Cardiac fibroblast (primary cell): Measurements from ENCODE around the gene ABLIM2.

ENCODE experiments used
- DNase-seq, 2 donors: peaks; one replicate each; pipeline versions ENCODE4 v3.0.0 to v3.0.0-alpha.2; 2010; ENCODE audit warnings: low read depth in 2 of 2
- H3K4me3 ChIP-seq, 2 donors: replicated peaks in 1 of 2; 1 replicate in 1 of 2; 2 replicates in 1 of 2; pipeline ENCODE4 v1.5.1; 2011; ENCODE audit warnings: low read depth in 2 of 2, low read length in 2 of 2, mild to moderate bottlenecking in 2 of 2, moderate library complexity in 1 of 2
- TF ChIP-seq, protein P1 (sequence below): IDR thresholded peaks from one replicate; pipeline ENCODE4 v1.5.1; 2011; ENCODE audit warnings: low read depth, mild to moderate bottlenecking, low read length, inconsistent platforms

Gene ABLIM2

DNA sequence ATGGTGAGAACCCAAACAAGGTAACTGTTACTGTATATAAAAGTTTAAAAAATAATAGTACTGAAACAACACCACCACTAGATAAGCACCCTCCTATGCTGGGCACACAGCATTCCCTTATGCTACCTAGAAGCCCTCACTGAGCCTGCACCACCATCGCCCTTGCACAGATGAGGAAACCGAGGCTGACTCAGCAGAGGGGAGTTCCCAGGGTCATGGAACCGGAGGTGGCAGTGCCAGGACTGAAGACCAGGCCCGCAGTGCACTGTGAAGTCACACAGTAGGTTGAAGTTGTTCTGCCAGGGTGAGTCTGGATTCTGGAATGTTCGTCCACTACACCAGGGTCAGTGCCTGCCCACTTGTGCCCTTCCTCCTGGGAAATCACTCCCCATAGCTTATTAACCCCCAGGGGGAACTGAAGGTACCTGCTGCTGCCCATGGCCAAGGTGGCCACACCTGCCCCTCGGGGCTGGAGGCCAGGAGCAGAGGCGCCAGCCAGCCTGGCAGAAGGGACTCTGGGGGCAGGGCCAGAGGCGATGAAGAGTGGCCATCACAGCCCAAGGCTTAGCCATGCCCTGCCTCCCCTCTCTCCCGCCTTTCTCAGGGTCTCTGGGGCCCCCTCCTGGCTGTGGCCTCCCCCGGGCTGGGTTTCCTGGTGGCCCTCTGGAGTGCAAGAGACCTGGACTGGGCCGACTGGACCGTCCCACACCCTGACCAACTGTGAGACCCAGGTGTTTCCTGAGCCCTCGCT lies 15.1 kb upstream of the ABLIM2 start:
- DNase-seq = no peak
- H3K4me3 ChIP-seq = no peak overlapping the region
- TF ChIP-seq, protein P1, sequence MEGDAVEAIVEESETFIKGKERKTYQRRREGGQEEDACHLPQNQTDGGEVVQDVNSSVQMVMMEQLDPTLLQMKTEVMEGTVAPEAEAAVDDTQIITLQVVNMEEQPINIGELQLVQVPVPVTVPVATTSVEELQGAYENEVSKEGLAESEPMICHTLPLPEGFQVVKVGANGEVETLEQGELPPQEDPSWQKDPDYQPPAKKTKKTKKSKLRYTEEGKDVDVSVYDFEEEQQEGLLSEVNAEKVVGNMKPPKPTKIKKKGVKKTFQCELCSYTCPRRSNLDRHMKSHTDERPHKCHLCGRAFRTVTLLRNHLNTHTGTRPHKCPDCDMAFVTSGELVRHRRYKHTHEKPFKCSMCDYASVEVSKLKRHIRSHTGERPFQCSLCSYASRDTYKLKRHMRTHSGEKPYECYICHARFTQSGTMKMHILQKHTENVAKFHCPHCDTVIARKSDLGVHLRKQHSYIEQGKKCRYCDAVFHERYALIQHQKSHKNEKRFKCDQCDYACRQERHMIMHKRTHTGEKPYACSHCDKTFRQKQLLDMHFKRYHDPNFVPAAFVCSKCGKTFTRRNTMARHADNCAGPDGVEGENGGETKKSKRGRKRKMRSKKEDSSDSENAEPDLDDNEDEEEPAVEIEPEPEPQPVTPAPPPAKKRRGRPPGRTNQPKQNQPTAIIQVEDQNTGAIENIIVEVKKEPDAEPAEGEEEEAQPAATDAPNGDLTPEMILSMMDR = no peak

GRCh38 chr4:8171984-8172924 lies 13.6 kb upstream of the ABLIM2 start:
- no peak for DNase-seq
- TF ChIP-seq, protein P1 = no peak
- H3K4me3 ChIP-seq = no peak overlapping the region

DNA sequence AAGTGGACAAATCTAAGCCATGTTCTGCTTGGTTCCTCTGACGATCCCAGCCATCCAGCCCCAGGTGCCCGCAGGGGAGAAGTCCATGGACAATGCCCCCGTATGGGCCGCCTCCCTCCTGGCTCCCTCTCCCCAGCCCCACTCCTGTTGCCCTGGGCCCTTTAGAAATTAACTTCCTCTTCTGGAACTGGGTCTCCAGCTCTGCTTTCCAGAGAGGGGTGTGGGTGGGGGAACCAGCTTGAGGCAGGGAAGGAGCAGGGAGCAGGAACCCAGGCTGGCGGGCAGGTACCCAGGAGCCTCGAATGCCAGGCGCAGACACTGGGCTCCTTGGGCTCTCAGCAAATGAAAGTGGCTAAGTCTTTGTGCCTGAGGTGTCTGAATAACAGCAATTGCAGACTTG lies 12.7 kb upstream of the ABLIM2 start:
- no peak overlapping the region for H3K4me3 ChIP-seq
- TF ChIP-seq, protein P1 = no peak
- no peak for DNase-seq

GRCh38 chr4:8170341-8170740 lies 11.7 kb upstream of the ABLIM2 start:
- no peak overlapping the region for H3K4me3 ChIP-seq
- no peak for DNase-seq
- TF ChIP-seq, protein P1 = no peak

DNA sequence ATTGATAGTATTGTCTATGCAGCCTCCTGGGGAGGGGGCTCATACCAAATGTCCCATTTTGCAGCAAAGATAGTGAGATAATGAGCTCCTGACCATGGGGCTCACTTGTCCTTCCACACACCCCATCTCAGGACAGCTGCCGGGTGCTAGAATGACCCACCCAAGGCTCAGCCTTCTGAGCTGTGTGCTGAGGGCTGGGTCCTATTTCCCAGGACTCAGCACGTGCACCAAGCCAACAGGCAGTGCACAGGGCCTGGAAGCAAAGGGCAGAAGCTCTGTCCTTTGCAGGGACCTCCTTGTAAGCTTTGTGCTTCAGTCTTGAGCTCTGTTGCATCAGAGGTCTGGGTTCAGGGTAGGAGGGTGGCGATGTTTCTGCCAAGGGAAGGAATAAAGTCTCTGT lies 11.2 kb upstream of the ABLIM2 start:
- no peak for DNase-seq
- H3K4me3 ChIP-seq = no peak overlapping the region
- TF ChIP-seq, protein P1 = no peak

DNA sequence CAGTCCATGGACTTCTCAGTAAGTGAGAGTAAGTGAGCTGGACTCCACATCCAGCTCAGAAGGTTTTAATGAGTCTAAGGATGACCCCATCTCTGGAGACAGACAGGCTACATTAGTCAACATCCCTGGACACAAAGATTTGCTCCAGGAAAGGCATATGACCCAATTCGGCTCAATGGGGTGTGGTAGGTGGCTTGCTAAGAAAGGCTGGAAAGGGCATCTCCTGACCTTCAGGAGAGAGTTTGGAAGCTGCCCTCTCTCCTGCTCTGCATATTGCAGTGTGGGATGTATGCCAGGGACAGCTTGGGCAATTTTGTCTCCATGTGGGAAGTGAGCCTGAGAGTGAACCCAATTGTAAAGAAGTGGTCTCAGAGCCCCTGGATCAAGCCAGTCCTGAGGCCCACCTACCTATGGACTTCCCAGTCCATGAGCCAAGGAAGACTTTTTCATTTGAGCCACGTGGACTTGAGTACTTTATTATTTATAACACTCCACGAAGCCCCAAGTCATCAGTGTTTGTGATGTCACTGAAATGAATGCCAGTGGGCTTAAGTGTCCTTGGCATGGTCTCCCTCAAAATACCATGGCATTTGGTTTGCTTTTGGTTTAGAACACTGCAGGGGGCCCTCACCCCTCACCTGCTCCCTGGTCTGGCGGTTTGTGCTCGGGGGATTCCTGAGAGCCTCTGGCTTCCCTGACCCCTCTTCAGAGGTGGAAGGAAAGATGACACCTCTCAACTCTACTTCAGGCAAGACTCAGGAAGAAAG lies 10.4 kb upstream of the ABLIM2 start:
- TF ChIP-seq, protein P1 = no peak
- no peak for DNase-seq
- H3K4me3 ChIP-seq = no peak overlapping the region
